ENCODE data around the gene ACP5. TPM values are rescaled to one million over a fixed set of nuclear protein-coding genes. Genes with fewer than 3 reads are reported as not detected.

ACP5 gene
- total RNA-seq, 1 donor from 2014 or later, result 6.1 TPM

DNA sequence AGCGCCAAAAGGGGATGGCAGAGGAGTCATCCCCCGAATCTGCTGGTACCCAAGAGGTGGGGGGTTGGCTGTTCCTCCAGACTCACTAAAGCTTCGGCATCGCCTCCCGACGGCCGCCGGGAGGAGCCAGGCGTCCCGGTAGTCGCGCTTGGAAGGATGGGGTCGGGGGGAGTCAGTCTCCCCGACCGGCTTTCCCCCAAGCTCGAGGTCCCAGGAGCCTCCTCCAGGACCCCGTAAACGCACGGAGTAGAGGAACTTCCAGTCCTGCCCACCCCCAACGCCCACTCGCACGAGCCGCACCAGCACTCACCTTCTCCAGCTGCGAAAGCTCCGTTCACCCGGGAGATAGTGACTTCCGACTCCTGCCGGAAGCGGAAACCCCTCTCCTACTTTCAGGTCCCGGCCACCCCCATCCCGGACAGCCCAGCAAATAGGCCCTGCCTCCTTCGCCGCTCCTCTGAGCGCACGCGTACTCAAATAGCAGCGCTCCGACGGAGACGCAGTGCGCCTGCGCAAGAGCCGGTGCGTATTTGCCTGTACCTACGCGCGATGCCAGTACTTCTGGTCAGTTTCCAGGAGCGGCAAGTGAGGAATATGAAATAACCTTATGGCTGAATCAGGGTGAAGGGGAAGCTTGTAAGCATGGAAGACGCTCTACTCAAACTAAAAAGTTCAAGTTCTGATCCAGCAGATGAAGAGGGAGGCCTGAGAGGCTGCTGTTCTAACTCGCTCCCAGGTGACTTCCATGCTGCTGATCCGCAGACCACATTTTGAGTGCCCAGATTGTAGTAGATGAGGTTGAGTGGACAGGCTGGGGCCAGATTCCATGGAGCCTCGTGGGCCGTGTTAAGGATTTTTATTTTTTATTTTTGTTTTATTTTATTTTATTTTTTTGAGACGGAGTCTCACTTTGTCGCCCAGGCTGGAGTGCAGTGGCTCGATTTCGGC lies 18.3 kb downstream of the ACP5 start, which contains the start of gene ELOF1:
ELOF1 (minus strand) TSS at position 350 of the 948 bp plus-strand sequence. CDS start 4,883 bp downstream, outside the sequence.
- Histone ChIP-seq H3K4me1 (peaks cover 43% of the 10 kb centered on the region), H3K36me3 (peaks cover 0 to 8% of the 10 kb centered on the region in 2 donors), H3K9me3 (no peaks in the 10 kb centered on the region), H3K4me3 (peak within 1 kb of the TSS; percentile 58 to 69), H3K27ac (peak within 1 kb of the TSS; percentile 66), H3K27me3 (no peaks in the 10 kb centered on the region)
- TF ChIP-seq POLR2A (IDR thresholded peaks at IDR 0.05) (peak in 1 of 2 donors; percentile 53), POLR2AphosphoS5 (IDR thresholded peaks at IDR 0.05; ENCODE audit: insufficient read depth in 1 of 2, low read depth in 1 of 2) (peak; percentile 97 to 100)
- TF ChIP-seq, protein P1, sequence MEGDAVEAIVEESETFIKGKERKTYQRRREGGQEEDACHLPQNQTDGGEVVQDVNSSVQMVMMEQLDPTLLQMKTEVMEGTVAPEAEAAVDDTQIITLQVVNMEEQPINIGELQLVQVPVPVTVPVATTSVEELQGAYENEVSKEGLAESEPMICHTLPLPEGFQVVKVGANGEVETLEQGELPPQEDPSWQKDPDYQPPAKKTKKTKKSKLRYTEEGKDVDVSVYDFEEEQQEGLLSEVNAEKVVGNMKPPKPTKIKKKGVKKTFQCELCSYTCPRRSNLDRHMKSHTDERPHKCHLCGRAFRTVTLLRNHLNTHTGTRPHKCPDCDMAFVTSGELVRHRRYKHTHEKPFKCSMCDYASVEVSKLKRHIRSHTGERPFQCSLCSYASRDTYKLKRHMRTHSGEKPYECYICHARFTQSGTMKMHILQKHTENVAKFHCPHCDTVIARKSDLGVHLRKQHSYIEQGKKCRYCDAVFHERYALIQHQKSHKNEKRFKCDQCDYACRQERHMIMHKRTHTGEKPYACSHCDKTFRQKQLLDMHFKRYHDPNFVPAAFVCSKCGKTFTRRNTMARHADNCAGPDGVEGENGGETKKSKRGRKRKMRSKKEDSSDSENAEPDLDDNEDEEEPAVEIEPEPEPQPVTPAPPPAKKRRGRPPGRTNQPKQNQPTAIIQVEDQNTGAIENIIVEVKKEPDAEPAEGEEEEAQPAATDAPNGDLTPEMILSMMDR (IDR thresholded peaks at IDR 0.05), result no peak
- DNase-seq (ENCODE audit: extremely low spot score in 2 of 2), result peak in 1 of 2 donors; percentile 97
- intact Hi-C loops (cut with DNase I), result no loop called here

DNA sequence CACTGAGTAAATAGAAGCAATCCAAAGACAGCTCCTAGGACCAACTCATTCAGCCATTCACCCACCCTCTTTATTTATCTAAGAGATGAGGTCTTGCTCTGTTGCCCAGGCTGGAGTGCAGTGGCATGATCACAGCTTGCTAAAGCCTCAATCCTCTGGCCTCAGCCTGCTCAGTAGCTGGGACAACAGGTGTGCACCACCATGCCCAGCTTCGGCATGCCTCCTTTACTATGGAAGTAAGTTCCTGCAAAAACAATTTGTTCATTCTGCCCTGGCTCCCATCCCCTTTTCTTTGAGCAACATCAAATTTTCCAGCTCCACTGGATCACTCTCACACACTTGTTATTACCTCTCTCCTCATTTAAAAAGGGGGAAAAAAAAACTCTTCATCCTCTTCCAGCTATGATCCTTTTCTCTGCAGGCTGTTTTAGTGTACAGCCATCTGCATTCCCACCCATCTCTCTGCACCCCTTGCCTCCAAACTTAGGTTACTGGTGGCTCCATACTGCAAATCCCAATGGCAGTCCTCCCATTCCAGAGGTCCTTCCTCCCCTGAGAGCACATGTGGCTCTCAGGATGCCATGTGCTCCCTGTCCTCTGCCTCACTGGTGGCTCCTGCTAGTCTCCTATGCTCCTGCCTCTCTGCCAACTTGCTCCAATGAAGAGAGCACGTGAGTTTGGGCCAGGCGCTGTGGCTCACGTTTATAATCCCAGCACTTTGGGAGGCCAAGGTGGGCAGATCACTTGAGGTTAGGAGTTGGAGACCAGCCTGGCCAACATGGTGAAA lies 20.6 kb downstream of the ACP5 start:
- no peak for TF ChIP-seq POLR2A (IDR thresholded peaks at IDR 0.05)
- TF ChIP-seq, protein P1 (IDR thresholded peaks at IDR 0.05), result no peak
- TF ChIP-seq POLR2AphosphoS5 (IDR thresholded peaks at IDR 0.05; ENCODE audit: insufficient read depth in 1 of 2, low read depth in 1 of 2), result no peak
- DNase-seq (ENCODE audit: extremely low spot score in 2 of 2), result no peak
- no peaks in the 10 kb centered on the region for H3K27me3 ChIP-seq
- intact Hi-C loops (cut with DNase I), result no loop called here
- H3K36me3 ChIP-seq, result peaks cover 0 to 23% of the 10 kb centered on the region in 2 donors
- no peak overlapping the region for H3K4me3 ChIP-seq
- H3K9me3 ChIP-seq, result no peaks in the 10 kb centered on the region
- H3K4me1 ChIP-seq, result peaks cover 44% of the 10 kb centered on the region
- H3K27ac ChIP-seq, result no peak overlapping the region

DNA sequence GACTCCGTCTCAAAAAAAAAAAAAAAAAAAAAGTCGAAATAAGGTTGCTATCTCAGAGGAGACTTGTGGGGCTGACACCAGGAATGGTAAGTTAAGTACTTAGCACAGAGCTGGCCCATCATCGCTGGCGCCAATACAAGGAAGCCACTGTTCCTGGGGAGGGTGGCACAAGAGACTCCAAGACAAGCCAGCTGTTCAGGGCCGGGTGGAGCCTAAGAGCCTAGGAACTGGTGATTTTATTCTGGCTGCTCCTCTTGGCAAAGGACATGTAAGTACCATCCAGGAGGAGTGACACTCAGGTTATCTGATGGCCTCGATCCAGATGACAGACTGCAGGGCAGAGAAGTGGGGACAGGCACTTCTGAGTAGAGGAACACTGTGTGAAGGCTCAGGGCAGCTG lies 22.2 kb downstream of the ACP5 start:
- no peak overlapping the region for H3K27ac ChIP-seq
- intact Hi-C loops (cut with DNase I), result no loop called here
- TF ChIP-seq POLR2A (IDR thresholded peaks at IDR 0.05) (no peak), POLR2AphosphoS5 (IDR thresholded peaks at IDR 0.05; ENCODE audit: insufficient read depth in 1 of 2, low read depth in 1 of 2) (no peak)
- TF ChIP-seq, protein P1 (IDR thresholded peaks at IDR 0.05), result no peak
- H3K4me3 ChIP-seq, result no peak overlapping the region
- no peaks in the 10 kb centered on the region for H3K9me3 ChIP-seq
- H3K36me3 ChIP-seq, result peaks cover 0 to 23% of the 10 kb centered on the region in 2 donors
- no peaks in the 10 kb centered on the region for H3K27me3 ChIP-seq
- peaks cover 44% of the 10 kb centered on the region for H3K4me1 ChIP-seq
- DNase-seq (ENCODE audit: extremely low spot score in 2 of 2), result no peak

DNA sequence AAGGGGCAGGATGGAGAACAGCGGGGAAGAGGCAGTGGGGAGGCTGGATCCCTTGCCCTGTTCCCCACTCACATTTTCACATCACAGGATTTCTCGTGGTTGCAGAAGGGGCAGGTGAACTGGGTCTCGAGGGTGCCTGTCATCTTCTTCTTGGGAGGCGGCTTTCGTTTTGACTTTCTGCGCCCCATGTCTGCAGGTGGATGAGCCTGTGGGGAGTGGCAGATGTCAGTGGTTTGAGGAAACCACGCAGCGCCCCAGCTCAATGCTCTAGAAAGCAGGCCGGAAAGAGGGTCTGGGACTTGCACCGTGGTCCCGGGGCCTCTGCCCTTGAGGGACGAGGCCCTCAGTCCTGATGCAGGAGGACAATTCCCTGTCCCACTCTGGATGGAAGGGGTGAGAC lies 23.3 kb downstream of the ACP5 start:
- Histone ChIP-seq H3K27ac (no peak overlapping the region), H3K27me3 (no peaks in the 10 kb centered on the region), H3K9me3 (no peaks in the 10 kb centered on the region), H3K4me3 (no peak overlapping the region), H3K4me1 (peaks cover 35% of the 10 kb centered on the region), H3K36me3 (peaks cover 0 to 23% of the 10 kb centered on the region in 2 donors)
- TF ChIP-seq POLR2A (IDR thresholded peaks at IDR 0.05) (no peak), POLR2AphosphoS5 (IDR thresholded peaks at IDR 0.05; ENCODE audit: insufficient read depth in 1 of 2, low read depth in 1 of 2) (no peak)
- TF ChIP-seq, protein P1 (IDR thresholded peaks at IDR 0.05), result no peak
- no peak for DNase-seq (ENCODE audit: extremely low spot score in 2 of 2)
- intact Hi-C loops (cut with DNase I), result no loop called here

Measured in vagina (tissue), 2 donors.